Kidney tubule cell (primary cell): ENCODE results near the gene RBM4B.
A peak's percentile ranks its signal among the peaks of the same experiment; 100 is the strongest.

Source experiments
- DNase-seq: peaks from one replicate; pipeline ENCODE4 v3.0.0-alpha.2; 2018; ENCODE audit warnings: low spot score

RBM4B gene

GRCh38 chr11:66686801-66687750 is 9.4 kb upstream of the RBM4B start:
- DNase-seq: no peak

GRCh38 chr11:66686100-66686785 is 8.6 kb upstream of the RBM4B start:
- DNase-seq: no peak

GRCh38 chr11:66685276-66686099 is 7.8 kb upstream of the RBM4B start:
- no peak for DNase-seq

GRCh38 chr11:66684635-66685034 is 6.9 kb upstream of the RBM4B start:
- DNase-seq: no peak

- DNase-seq: no peak
Observed at GRCh38 chr11:66683877-66684276, 6.2 kb upstream of the RBM4B start.

GRCh38 chr11:66680966-66681645 is 3.4 kb upstream of the RBM4B start:
- DNase-seq: no peak

GRCh38 chr11:66676931-66677598 is 622 bp downstream of the RBM4B start:
- DNase-seq: peak; percentile 8

- DNase-seq: no peak
Observed at GRCh38 chr11:66676282-66676919, 1.3 kb downstream of the RBM4B start.

- DNase-seq: no peak
Observed at GRCh38 chr11:66674964-66675602, 2.6 kb downstream of the RBM4B start.

GRCh38 chr11:66670816-66671215 is 6.9 kb downstream of the RBM4B start:
- DNase-seq: no peak

GRCh38 chr11:66665369-66665768 is 12.3 kb downstream of the RBM4B start:
- DNase-seq: no peak

GRCh38 chr11:66663741-66664296 is 13.9 kb downstream of the RBM4B start:
- DNase-seq: no peak

- DNase-seq: no peak
Observed at GRCh38 chr11:66659763-66660162, 17.9 kb downstream of the RBM4B start.

GRCh38 chr11:66653123-66653522 is 24.6 kb downstream of the RBM4B start:
- DNase-seq: peak; percentile 76

GRCh38 chr11:66652651-66653050 is 25.0 kb downstream of the RBM4B start:
- DNase-seq: no peak

GRCh38 chr11:66651016-66651415 is 26.7 kb downstream of the RBM4B start:
- peak; percentile 88 for DNase-seq

- no peak for DNase-seq
Observed at GRCh38 chr11:66649903-66650302, 27.8 kb downstream of the RBM4B start.

GRCh38 chr11:66646828-66647227 is 30.9 kb downstream of the RBM4B start:
- DNase-seq: no peak

- no peak for DNase-seq
Observed at GRCh38 chr11:66643745-66644437, 33.8 kb downstream of the RBM4B start.
